ENCODE measurements around the gene EIF3A.
"Not testable (repeated sequence)": the region's sequence is repeated elsewhere in the genome, so short reads cannot be mapped to it uniquely, and the experiment has no call there.

Gene EIF3A

GRCh38 chr10:119080521-119081259 is at the start of gene EIF3A:
Gene EIF3A, minus strand, starts transcription at chr10:119080817. Its CDS starts 141 bp downstream, at chr10:119080676.
- peak; percentile 92 for DNase-seq

DNA sequence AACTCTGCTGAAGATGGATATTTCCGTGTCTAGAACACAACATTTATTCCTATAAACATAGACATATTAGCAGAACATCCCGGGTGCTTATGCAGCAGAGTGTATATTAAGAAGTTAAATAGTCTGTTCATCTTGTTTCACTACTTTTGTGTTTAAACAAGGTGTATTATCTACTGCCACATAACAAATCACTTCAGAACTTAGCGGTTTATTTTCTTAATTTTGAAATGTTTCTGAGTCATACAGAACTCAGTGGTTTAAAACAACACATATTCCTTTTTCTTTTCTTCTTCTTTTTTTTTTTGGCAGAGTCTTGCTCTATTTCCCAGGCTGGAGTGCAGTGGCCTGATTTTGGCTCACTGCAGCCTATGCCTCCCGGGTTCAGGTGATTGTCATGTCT is 49.1 kb upstream of the EIF3A start:
- no peak for DNase-seq

- DNase-seq = no peak
These were observed 45.3 kb upstream of the EIF3A start for GRCh38 chr10:119125942-119126341.

DNA sequence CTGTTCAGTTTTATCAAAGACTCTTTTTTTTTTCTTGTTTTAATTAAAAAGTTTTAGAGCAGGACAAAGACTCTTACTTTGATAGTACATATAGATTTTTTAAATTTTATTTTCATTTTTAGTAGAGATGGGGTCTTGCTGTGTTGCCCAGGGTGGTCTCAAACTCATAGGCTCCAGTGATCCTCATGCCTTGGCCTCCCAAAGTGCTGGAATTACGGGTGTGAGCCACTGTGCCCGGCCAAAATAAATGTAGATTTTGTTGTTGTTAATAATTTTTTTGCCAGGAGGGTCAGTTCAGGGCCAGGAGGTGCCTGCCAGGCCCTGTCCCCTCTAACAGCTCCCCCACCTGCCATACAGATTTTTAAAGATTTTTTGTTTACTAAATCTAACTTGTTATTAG is 40.3 kb upstream of the EIF3A start:
- DNase-seq = no peak

GRCh38 chr10:119120413-119120867 is 39.8 kb upstream of the EIF3A start:
- peak; percentile 29 for DNase-seq

DNA sequence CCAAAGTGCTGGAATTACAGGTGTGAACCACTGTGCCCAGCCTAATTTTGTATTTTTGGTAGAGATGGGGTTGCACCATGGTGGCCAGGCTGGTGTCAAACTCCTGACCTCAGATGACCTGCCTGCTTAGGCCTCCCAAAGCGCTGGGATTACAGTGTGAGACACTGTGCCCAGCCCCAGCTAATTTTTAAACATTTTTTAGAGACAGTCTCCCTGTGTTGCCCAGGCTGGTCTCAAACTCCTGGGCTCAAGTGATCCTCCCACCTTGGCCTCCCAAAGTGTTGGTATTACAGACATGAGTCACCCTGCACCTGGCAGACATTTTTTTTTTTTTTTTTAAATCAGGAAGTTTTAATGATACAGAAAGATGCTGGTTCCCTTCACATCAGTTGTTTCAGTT is 38.8 kb upstream of the EIF3A start:
- no peak for DNase-seq

DNA sequence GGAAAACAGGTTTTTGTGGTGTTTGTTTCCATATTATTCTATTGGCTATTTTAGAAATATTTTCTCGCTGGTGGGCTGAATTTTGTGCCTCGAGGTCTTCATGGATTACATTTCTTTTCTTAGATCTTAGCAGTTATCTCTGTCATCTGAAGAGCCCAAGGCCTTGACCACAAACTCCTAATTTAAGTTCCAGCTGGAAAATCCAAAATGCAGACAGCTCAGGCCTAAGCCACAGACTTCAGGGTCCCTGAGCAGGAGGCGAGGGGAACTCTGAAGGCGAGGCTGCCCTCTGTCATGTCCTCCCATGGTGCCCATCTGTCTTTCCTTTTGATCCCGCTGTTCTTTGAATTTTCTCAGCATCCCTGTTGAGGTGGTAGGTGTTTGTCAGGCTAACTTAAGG is 37.6 kb upstream of the EIF3A start:
- DNase-seq = no peak

DNA sequence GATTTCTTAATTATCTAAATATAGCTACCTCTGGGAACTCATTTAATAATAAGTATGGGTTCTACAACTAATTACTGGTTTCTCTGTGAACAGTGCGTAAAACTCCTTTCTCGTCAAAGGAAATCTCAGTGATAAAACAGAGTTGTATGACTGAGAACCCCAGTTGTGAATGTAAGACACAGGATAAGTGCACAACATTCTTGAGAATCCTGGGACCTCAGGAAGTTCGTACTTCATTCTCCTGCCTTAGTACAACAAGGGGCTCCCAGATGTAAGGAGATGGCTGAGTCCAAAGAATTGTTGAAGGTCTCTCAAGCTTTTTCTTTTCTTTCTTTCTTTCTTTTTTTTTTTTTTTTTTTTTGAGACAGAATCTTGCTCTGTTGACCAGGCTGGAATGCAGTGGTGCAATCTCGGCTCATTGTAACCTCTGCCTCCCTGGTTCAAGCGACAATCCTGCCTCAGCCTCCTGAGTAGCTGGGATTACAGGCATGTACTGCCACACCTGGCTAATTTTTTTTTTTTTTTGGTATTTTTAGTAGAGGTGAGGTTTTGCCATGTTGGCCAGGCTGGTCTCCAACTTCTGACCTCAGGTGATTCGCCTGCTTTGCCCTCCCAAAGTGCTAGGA is 35.8 kb upstream of the EIF3A start:
- no peak for DNase-seq

DNA sequence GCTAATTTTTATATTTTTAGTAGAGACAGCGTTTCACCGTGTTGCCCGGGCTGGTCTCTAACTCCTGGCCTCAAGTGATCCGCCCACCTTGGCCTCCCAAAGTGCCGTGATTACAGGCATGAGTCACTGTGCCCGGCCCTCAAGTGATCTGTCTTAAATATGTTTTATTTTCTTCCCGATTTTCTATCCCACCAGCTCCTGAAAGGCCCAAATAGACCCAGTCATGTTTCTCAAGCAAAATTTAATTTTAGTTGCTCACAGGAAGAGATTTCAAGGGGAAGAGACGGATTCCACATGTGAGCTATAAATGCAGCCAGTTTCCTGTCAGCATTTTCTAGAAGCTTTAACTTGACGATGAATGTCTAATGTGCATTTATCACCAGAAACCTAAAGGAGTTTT is 35.3 kb upstream of the EIF3A start:
- DNase-seq = peak; percentile 46

DNA sequence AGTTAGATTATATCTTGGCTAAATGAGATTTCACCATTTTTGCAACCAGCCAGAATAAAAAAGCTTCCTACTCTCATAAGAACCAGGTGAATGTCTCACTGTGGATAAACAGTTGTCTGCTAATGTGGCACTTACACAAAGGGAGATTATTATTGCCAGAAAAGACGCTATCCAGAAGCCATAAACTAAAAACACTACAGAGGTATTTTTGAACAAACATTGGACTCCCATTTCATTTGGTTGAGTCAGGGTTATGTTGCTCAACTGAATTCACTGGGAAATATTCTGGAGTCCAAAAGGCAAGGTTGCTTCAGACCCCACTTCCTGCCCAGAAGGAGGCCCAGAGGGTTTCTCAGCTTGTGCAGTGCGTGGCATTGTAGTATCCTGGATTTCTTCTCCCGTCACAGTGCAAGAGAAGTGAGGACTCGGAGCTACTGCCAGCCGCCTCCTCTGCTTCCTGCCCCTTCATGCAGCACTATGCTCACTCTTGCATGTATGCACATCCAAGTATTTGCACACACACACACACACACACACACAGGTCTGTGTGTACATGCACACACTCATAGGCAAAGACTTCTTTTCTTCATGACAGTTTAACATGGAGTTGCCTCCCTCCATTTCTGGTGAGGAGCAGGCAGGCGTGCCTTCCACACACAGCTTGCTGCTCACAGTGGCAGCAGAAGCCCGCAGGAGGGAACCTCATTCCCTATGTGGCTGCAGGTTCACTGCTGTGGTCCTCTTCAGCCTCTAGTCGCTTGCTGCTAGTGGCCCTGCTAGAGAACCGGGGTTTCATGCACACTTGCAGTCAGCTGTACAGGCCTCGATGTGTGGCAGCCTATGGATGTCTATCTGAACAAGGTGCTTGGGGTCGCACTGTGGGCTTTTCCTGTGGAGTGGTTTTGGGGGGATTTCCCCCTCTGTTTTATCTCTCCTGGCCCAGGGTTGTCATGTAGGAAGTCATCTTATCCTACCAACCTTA is 33.4 kb upstream of the EIF3A start:
- peak; percentile 94 for DNase-seq

- DNase-seq = peak; percentile 70
These were observed 31.4 kb upstream of the EIF3A start for GRCh38 chr10:119112056-119112455.

GRCh38 chr10:119107771-119108170 is 27.2 kb upstream of the EIF3A start:
- not testable (repeated sequence) for DNase-seq

DNA sequence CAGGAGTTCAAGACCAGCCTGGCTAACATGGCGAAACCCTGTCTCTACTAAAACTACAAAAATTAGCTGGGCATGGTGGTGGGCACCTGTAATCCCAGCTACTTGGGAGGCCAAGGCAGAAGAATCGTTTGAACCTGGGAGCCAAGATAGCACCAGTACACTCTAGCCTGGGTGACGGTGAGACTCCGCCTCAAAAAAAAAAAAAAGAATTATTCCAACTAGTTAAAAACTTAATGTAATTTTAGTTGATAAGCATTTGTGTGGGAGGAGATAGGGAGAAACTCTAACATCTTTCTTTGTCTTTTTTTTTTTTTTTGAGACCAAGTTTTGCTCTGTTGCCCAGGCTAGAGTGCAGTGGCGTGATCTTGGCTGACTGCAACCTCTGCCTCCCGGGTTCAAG is 26.5 kb upstream of the EIF3A start:
- DNase-seq = not testable (repeated sequence)

GRCh38 chr10:119105899-119106298 is 25.3 kb upstream of the EIF3A start:
- not testable (repeated sequence) for DNase-seq

GRCh38 chr10:119105155-119105554 is 24.5 kb upstream of the EIF3A start:
- DNase-seq = no peak

GRCh38 chr10:119104654-119105015 is 24.0 kb upstream of the EIF3A start:
- peak; percentile 28 for DNase-seq

DNA sequence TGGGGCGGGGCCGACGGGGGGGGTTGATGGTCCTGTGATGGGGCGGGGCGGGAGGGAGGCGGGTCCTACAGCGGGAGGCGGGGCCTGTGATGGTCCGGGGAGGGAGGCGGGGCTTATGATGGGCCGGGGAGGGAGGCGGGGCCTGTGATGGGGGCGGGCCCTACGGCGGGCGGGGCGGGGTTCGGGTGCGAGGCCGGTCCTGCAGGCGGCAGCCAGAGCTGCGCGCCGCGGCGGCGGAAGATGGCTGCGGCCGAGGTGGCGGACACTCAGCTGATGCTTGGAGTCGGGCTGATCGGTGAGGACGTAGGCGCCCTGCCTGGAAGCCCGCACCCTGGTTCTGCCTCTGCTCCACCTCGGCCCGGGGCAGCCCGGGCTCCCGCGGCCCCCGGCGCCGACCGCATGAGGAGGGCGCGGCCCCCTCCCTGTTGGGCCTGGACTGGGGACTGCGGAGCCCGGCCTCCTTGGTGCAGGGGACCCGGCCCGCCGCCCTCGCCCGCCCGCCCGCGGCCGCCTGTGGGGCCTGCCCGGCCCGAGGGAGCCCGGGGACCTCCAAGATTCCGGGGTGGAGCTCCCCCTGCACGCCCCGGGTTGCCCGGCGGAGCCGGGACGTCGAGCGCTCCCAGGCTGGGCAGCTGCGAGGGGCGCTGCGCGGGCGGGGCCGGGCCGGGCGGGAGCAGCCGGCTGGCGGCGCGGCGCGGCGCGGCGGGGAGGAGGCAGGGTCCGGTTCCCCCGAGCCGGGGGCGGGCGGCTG is 23.5 kb upstream of the EIF3A start, which contains the start of gene DENND10:
Gene DENND10, plus strand, starts transcription at position 211 of the 751 bp plus-strand sequence. Its CDS starts 30 bp downstream, at position 241.
- DNase-seq = peak; percentile 74

DNA sequence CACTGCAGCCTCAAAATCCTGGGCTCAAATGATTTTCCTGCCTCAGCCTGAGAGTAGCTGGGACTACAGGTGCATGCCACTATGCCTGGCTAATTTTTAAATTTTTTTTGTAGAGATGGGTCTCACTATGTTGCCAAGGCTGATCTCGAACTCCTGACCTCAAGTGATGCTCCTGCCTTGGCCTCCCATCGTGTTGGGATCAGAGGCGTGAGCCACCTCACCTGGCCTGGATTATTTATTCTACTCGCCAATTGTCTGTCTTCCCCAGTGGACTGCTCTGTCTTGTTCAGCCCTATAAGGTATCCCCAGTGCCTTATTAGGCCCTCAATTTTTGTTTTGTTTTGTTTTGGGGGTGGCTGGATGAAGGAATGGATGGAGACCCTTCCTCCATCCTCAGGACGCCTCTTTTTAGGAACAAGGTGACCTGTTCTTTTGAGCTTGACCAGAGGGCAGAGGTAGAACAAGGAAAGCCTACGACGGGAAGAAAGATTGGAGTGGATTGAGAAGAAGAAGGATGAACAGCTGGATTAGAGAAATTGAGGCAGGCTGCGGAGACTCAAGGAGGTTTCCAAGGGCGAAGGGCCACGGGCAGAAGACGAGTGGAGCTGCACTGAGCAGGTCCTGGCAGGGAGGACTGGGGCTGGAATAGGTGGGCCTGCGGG is 22.8 kb upstream of the EIF3A start:
- DNase-seq = no peak

GRCh38 chr10:119101366-119102098 is 20.9 kb upstream of the EIF3A start:
- no peak for DNase-seq

DNA sequence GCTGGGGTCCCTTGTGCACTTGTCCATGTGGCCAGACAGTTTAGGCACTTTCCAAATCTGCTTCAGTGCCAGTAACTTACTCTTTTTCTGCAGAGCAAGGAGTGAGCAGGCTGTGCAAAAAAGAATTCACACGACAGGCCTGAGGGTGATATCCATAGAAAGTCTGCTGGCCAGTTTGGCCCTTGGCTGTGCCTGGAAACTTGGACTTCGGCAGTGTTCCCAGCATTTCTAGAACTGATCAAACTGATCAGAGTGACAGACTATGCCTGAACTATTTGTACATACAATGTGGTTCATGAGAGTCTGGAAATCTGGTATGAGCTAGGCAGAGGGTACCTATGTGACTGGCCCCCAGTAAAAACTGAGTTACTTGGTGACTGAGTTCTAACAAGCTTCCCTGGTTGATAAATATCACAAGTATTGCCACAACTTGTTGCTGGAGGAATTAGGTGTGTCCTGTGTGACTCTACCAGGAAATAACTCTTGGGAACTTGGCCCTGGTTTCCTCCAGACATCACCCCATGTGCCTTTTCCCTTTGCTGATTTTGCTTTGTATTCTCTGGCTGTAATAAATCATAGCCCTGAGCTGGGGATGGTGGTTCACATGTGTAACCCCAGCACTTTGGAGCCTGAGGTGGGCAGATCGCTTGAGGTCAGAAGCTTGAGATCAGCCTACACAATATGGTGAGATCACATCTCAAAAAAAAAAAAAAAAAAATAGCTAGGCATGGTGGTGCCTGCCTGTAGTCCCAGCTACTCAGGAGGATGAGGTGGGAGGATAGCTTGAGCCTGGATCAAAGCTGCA is 20.0 kb upstream of the EIF3A start:
- no peak for DNase-seq
